Neural cell (in vitro differentiated cells): Measurements from ENCODE around the gene RBMX.

Experiments used
- EP300 ChIP-seq: fragments of 450-650 bp; conservative IDR thresholded peaks from 2 replicates; pipeline ENCODE4 v1.6.1; 2014; ENCODE audit warnings: antibody characterized with exemption, mild to moderate bottlenecking, moderate library complexity; ENCODE audit not compliant: poor library complexity, severe bottlenecking
- EZH2 ChIP-seq: fragments of 200-600, 300-800 bp; shearing (Covaris generic), sonication (generic); IDR thresholded peaks from 2 replicates; pipeline ENCODE4 v1.6.1; 2014; ENCODE audit warnings: antibody characterized with exemption, low read length, borderline replicate concordance, mild to moderate bottlenecking; ENCODE audit not compliant: insufficient read depth, poor library complexity, severe bottlenecking
- MXI1 ChIP-seq: fragments of 450-650 bp; conservative IDR thresholded peaks from 2 replicates; pipeline ENCODE4 v1.6.1; 2014; ENCODE audit warnings: antibody characterized with exemption, mild to moderate bottlenecking; ENCODE audit not compliant: poor library complexity, severe bottlenecking
- POLR2AphosphoS5 ChIP-seq: IDR thresholded peaks from 2 replicates; pipeline ENCODE4 v1.6.1; 2012
- RAD21 ChIP-seq: fragments of 450-650 bp; conservative IDR thresholded peaks from 2 replicates; pipeline ENCODE4 v1.6.1; 2014; ENCODE audit warnings: antibody characterized with exemption, mild to moderate bottlenecking, moderate library complexity
- SMC3 ChIP-seq: fragments of 450-650 bp; conservative IDR thresholded peaks from 2 replicates; pipeline ENCODE4 v1.6.1; 2014; ENCODE audit warnings: antibody characterized with exemption, mild to moderate bottlenecking, moderate library complexity; ENCODE audit not compliant: poor library complexity
- TAF1 ChIP-seq: IDR thresholded peaks from 2 replicates; pipeline ENCODE4 v1.6.1; 2012; ENCODE audit warnings: low read depth
- TF ChIP-seq, protein P1 (sequence below): fragments of 450-650 bp; IDR thresholded peaks from 2 replicates; pipeline ENCODE4 v1.5.1; 2014; ENCODE audit warnings: antibody characterized with exemption, mild to moderate bottlenecking, moderate library complexity; ENCODE audit not compliant: poor library complexity, severe bottlenecking
- TF ChIP-seq, protein P2 (sequence below): IDR thresholded peaks from 2 replicates; pipeline ENCODE4 v1.6.1; 2012; ENCODE audit warnings: borderline replicate concordance

DNA sequence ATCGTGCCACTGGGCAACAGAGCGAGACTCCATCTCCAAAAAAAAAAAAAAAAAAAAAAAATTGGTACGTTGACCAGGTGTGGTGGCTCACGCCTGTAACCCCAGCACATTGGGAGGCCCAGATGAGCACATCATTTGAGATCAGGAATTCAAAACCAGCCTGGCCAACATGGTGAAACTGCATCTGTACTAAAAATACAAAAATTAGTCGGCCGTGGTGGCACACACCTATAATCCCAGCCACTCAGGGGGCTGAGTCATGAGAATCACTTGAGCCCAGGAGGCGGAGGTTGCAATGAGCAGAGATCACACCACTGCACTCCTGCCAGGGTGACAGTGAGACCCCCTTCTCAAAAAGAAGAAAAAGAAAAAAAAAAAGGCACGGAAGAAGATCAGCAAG is 24.5 kb downstream of the RBMX start:
- TF ChIP-seq, protein P1, sequence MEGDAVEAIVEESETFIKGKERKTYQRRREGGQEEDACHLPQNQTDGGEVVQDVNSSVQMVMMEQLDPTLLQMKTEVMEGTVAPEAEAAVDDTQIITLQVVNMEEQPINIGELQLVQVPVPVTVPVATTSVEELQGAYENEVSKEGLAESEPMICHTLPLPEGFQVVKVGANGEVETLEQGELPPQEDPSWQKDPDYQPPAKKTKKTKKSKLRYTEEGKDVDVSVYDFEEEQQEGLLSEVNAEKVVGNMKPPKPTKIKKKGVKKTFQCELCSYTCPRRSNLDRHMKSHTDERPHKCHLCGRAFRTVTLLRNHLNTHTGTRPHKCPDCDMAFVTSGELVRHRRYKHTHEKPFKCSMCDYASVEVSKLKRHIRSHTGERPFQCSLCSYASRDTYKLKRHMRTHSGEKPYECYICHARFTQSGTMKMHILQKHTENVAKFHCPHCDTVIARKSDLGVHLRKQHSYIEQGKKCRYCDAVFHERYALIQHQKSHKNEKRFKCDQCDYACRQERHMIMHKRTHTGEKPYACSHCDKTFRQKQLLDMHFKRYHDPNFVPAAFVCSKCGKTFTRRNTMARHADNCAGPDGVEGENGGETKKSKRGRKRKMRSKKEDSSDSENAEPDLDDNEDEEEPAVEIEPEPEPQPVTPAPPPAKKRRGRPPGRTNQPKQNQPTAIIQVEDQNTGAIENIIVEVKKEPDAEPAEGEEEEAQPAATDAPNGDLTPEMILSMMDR: no peak
- TF ChIP-seq TAF1: no peak
- TF ChIP-seq MXI1: no peak
- no peak for TF ChIP-seq POLR2AphosphoS5
- no peak for TF ChIP-seq EP300
- no peak for TF ChIP-seq EZH2
- TF ChIP-seq, protein P2, sequence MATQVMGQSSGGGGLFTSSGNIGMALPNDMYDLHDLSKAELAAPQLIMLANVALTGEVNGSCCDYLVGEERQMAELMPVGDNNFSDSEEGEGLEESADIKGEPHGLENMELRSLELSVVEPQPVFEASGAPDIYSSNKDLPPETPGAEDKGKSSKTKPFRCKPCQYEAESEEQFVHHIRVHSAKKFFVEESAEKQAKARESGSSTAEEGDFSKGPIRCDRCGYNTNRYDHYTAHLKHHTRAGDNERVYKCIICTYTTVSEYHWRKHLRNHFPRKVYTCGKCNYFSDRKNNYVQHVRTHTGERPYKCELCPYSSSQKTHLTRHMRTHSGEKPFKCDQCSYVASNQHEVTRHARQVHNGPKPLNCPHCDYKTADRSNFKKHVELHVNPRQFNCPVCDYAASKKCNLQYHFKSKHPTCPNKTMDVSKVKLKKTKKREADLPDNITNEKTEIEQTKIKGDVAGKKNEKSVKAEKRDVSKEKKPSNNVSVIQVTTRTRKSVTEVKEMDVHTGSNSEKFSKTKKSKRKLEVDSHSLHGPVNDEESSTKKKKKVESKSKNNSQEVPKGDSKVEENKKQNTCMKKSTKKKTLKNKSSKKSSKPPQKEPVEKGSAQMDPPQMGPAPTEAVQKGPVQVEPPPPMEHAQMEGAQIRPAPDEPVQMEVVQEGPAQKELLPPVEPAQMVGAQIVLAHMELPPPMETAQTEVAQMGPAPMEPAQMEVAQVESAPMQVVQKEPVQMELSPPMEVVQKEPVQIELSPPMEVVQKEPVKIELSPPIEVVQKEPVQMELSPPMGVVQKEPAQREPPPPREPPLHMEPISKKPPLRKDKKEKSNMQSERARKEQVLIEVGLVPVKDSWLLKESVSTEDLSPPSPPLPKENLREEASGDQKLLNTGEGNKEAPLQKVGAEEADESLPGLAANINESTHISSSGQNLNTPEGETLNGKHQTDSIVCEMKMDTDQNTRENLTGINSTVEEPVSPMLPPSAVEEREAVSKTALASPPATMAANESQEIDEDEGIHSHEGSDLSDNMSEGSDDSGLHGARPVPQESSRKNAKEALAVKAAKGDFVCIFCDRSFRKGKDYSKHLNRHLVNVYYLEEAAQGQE: no peak
- no peak for TF ChIP-seq RAD21
- no peak for TF ChIP-seq SMC3
